OCI-LY3 (cell line): ENCODE measurements around the gene CRABP1.
A peak's percentile ranks its signal among the peaks of the same experiment; 100 is the strongest.

ENCODE experiments used
- H2AFZ ChIP-seq: fragments of 200-600, 300-600 bp; shearing (Covaris generic); 2 replicates; pipeline ENCODE4 v1.6.0; 2014; ENCODE audit warnings: antibody characterized with exemption, low read depth, low read length
- H3K27ac ChIP-seq: fragments of 200-600, 300-600 bp; sonication (generic); 2 replicates; pipeline ENCODE4 v1.5.1; 2014; ENCODE audit warnings: mild to moderate bottlenecking, low read length, moderate library complexity, mixed read lengths
- H3K27me3 ChIP-seq: fragments of 200-600, 300-600 bp; sonication (generic); 2 replicates; pipeline ENCODE4 v1.6.1; 2014; ENCODE audit warnings: low read depth, low read length, mixed read lengths
- H3K36me3 ChIP-seq: fragments of 200-600, 300-600 bp; sonication (generic); replicated peaks from 2 replicates; pipeline ENCODE3; 2014; ENCODE audit warnings: low read depth, low read length, mixed read lengths
- H3K4me1 ChIP-seq: fragments of 300-600, 200-600 bp; sonication (generic); 2 replicates; pipeline ENCODE4 v1.6.1; 2014; ENCODE audit warnings: low read length, mixed read lengths
- H3K4me2 ChIP-seq: fragments of 200-600, 300-600 bp; sonication (generic); 2 replicates; pipeline ENCODE4 v1.6.1; 2014; ENCODE audit warnings: low read length, mixed read lengths
- H3K4me3 ChIP-seq: fragments of 300-600, 200-600 bp; sonication (generic); 2 replicates; pipeline ENCODE4 v1.5.1; 2014; ENCODE audit warnings: antibody characterized with exemption, mild to moderate bottlenecking, low read length, moderate library complexity
- H3K79me2 ChIP-seq: fragments of 300-600, 200-600 bp; shearing (Covaris generic); 2 replicates; pipeline ENCODE4 v1.6.1; 2014; ENCODE audit warnings: mild to moderate bottlenecking, low read length, mixed read lengths
- H3K9ac ChIP-seq: fragments of 300-600, 200-600 bp; shearing (Covaris generic); 2 replicates; pipeline ENCODE4 v1.6.0; 2014; ENCODE audit warnings: mild to moderate bottlenecking, low read length, moderate library complexity
- H3K9me3 ChIP-seq: fragments of 200-600, 300-600 bp; shearing (Covaris generic); 2 replicates; pipeline ENCODE4 v1.6.1; 2014; ENCODE audit warnings: low read length, mixed read lengths; ENCODE audit not compliant: insufficient read depth
- H4K20me1 ChIP-seq: fragments of 200-600, 300-600 bp; sonication (generic); 2 replicates; pipeline ENCODE4 v1.6.1; 2016; ENCODE audit warnings: low read length, mixed read lengths; ENCODE audit not compliant: insufficient read depth
- EZH2phosphoT487 ChIP-seq: fragments of 200-600 bp; shearing (Covaris generic); IDR thresholded peaks from 2 replicates; pipeline ENCODE4 v1.6.1; 2018; ENCODE audit warnings: antibody characterized with exemption, mixed run types, low read depth
- TF ChIP-seq, protein P1 (sequence below): fragments of 200-600, 300-600 bp; sonication (generic); IDR thresholded peaks from 2 replicates; pipeline ENCODE4 v1.5.1; 2014; ENCODE audit warnings: antibody characterized with exemption, low read length, low read depth

CRABP1 gene

DNA sequence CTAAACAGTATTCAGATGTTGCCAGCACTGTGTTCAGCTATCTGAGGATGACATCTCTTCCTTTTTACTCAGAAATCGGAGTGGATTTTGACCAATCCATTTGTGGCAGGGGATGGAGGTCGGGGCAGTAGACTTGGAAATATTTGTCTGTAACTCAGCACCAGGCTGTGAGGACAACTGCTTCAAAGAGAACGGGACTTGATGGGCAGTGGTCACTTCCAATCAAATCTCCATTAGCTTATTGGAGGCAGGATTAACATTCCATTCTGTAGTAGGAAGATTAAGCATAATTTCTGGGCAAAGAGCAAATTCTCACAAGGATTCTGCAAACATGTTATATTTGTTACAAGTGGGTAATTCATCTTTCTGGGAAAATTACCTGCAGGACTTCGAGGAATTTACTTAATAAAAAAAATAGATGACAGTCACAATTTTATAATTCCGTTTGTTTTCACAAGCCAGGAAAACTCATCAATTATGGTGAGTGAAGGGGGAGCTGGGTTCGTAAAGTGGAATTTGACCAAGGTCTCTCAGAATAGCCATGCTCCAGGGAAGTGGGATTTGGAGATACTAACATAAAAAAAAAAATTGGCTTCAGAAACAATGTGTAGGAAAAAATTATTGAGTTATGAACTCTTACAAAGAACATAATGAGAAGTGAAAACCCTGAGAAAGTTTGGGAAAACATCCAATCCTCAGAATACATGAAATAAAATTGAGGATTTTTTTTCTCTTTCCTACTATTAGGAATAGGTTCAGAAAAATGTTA lies 18.1 kb downstream of the CRABP1 start:
- TF ChIP-seq, protein P1, sequence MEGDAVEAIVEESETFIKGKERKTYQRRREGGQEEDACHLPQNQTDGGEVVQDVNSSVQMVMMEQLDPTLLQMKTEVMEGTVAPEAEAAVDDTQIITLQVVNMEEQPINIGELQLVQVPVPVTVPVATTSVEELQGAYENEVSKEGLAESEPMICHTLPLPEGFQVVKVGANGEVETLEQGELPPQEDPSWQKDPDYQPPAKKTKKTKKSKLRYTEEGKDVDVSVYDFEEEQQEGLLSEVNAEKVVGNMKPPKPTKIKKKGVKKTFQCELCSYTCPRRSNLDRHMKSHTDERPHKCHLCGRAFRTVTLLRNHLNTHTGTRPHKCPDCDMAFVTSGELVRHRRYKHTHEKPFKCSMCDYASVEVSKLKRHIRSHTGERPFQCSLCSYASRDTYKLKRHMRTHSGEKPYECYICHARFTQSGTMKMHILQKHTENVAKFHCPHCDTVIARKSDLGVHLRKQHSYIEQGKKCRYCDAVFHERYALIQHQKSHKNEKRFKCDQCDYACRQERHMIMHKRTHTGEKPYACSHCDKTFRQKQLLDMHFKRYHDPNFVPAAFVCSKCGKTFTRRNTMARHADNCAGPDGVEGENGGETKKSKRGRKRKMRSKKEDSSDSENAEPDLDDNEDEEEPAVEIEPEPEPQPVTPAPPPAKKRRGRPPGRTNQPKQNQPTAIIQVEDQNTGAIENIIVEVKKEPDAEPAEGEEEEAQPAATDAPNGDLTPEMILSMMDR: no peak
- no peak for TF ChIP-seq EZH2phosphoT487
- H3K9ac ChIP-seq: no peak overlapping the region
- no peak overlapping the region for H2AFZ ChIP-seq
- peaks cover 26% of the 10 kb centered on the region for H3K27me3 ChIP-seq
- H3K4me3 ChIP-seq: no peak overlapping the region
- H3K79me2 ChIP-seq: no peaks in the 10 kb centered on the region
- H4K20me1 ChIP-seq: no peaks in the 10 kb centered on the region
- no peaks in the 10 kb centered on the region for H3K9me3 ChIP-seq
- no peaks in the 10 kb centered on the region for H3K36me3 ChIP-seq
- no peak overlapping the region for H3K4me2 ChIP-seq
- peaks cover 17% of the 10 kb centered on the region for H3K4me1 ChIP-seq
- no peak overlapping the region for H3K27ac ChIP-seq

DNA sequence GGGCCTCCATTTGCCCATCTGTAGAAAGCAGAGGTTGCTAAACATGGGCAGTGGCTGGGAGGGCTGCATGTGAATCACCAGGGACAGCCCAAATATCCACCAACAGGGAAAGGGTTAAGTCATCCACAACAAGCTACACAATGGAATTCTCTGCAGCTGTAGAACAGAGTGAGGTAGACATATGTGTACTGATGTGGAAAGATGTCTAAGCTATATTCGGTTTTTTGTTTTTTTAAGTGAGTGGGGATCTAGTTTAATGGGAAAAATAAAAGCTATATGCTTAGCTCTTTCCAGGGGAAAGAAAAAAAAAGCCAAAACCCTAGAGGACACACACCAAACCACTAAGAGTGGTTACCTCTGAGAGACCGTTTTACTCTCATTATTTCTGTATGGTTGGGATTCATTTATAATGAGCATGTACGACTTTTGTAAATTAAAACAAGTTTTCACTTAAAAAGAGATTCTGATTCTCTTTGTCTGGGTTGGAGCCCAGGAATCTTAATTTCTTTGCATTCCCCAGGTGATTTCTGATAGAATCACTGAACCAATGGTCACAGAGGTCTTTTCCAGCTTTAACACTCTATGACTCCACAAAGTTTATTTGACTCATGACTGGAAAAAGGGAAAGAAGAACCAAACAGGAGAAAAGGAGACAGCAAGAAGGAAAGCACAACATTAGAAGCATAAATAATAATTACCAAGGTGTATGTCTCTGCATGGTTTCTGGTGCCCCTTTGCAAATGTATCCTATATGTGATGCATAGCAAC lies 19.1 kb downstream of the CRABP1 start:
- Histone ChIP-seq H3K27ac (no peak overlapping the region), H2AFZ (no peak overlapping the region), H3K79me2 (no peaks in the 10 kb centered on the region), H3K4me3 (no peak overlapping the region), H3K36me3 (no peaks in the 10 kb centered on the region), H3K9me3 (no peaks in the 10 kb centered on the region), H3K9ac (no peak overlapping the region), H3K4me1 (peaks cover 17% of the 10 kb centered on the region), H3K27me3 (peaks cover 26% of the 10 kb centered on the region), H4K20me1 (no peaks in the 10 kb centered on the region), H3K4me2 (no peak overlapping the region)
- TF ChIP-seq, protein P1: no peak
- no peak for TF ChIP-seq EZH2phosphoT487

- H3K79me2 ChIP-seq: no peaks in the 10 kb centered on the region
- H4K20me1 ChIP-seq: no peaks in the 10 kb centered on the region
- H3K4me1 ChIP-seq: peaks cover 17% of the 10 kb centered on the region
- H3K27me3 ChIP-seq: peaks cover 26% of the 10 kb centered on the region
- H2AFZ ChIP-seq: no peak overlapping the region
- no peaks in the 10 kb centered on the region for H3K36me3 ChIP-seq
- TF ChIP-seq EZH2phosphoT487: no peak
- TF ChIP-seq, protein P1: no peak
- no peak overlapping the region for H3K9ac ChIP-seq
- H3K4me3 ChIP-seq: no peak overlapping the region
- no peaks in the 10 kb centered on the region for H3K9me3 ChIP-seq
- H3K4me2 ChIP-seq: peak overlapping the region; percentile 40; the same call in 1 of the 2 replicates
- no peak overlapping the region for H3K27ac ChIP-seq
These were observed 20.2 kb downstream of the CRABP1 start for GRCh38 chr15:78360367-78360801.
